Activated T-cell treated with anti-CD3 and anti-CD28 coated beads, Interleukin-2, amount 50 U/mL, for 48 hours (primary cell): ENCODE data around the gene PSMD1.
"Not testable (repeated sequence)": the region's sequence is repeated elsewhere in the genome, so short reads cannot be mapped to it uniquely, and the experiment has no call there.

Experiments
- DNase-seq, 2 experiments: peaks; one replicate each; pipeline ENCODE4 v3.0.0-alpha.2; 2020

Gene PSMD1

GRCh38 chr2:231161252-231161839 lies 104.7 kb downstream of the PSMD1 start:
- DNase-seq: no peak

DNA sequence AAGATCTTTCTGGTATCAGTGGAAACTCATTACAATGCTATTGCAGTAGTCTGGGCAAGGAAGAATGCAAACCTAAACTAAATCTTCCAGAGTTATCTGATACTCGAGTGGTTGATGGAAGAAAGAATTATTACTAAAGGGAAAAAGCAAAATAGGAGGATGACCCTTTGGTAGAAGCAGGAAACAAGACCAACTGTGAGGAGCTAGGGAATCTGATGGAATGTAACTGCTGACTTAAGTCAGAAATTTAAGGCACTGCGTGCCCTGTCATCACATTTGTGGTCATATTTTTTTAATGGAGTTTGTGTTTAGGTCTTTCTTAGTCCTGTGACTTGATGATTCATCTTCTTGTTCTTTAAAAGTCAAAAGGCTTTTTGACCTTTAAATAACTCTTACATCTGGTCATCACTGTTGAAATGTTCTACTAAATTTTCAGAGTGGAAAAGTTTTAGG lies 105.2 kb downstream of the PSMD1 start:
- no peak for DNase-seq

- no peak for DNase-seq
Observed at GRCh38 chr2:231163011-231163410, 106.3 kb downstream of the PSMD1 start.

- DNase-seq: no peak
Observed at GRCh38 chr2:231163414-231164095, 106.9 kb downstream of the PSMD1 start.

- no peak for DNase-seq
Observed at GRCh38 chr2:231167745-231168459, 111.2 kb downstream of the PSMD1 start.

GRCh38 chr2:231168460-231169139 lies 111.9 kb downstream of the PSMD1 start:
- no peak for DNase-seq

DNA sequence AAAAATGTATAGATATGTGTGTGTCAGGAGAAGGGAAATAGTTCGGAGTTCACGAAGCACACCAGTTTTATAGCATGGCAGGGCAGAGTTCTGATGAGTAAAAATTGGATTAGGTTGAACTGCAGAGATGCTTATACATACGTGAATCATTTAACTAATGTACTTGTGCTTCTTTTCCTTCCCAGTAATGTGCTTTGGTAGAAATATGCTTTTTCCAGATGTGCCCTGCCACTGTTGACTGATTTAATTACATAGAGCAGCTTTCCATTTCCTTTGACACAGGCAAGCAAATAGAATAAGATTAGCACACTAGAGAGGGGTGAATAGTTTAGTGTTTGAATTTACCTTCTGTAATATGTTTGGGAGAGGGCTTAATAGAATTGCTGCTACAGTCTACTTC lies 112.8 kb downstream of the PSMD1 start:
- DNase-seq: no peak

- DNase-seq: no peak
Observed at GRCh38 chr2:231170055-231170454, 113.4 kb downstream of the PSMD1 start.

- DNase-seq: no peak
Observed at GRCh38 chr2:231172025-231172424, 115.4 kb downstream of the PSMD1 start.

DNA sequence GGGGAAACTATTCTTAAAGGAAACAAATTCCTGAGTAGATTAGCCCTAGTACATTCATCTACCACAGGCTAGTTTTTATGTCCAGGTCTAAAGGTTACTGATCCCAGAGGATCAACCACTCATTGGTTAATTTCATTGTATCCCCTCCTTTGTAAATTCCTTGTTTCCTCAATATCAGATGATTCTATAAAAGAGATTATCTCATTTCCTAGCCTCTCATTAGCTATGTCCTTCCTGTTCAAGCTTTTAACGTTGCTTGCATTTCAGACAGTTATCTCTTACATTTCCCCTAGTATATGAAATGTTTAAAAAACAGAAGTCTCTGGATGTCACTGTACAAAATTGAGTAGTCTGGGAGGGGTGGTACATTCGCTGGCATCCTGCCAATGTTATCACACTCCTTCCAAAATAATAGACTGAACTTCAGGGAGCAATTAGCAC lies 117.6 kb downstream of the PSMD1 start:
- no peak for DNase-seq

DNA sequence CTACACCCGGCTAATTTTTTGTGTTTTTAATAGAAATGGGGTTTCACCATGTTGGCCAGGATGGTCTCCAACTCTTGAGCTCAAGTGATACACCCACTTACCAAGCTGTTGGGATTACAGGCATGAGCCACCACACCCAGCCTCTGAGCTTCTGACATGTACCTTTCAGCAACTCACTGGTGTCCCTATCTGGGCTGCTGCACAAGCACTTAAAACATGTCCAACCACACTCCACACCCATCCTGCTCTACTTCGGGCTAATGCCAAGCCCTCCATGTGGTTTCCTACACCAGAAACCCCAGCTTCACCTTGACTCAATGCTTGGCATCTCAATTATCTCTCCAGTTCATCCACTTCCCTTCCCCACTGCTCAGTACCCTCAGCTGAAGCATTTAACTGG lies 119.4 kb downstream of the PSMD1 start:
- no peak for DNase-seq

DNA sequence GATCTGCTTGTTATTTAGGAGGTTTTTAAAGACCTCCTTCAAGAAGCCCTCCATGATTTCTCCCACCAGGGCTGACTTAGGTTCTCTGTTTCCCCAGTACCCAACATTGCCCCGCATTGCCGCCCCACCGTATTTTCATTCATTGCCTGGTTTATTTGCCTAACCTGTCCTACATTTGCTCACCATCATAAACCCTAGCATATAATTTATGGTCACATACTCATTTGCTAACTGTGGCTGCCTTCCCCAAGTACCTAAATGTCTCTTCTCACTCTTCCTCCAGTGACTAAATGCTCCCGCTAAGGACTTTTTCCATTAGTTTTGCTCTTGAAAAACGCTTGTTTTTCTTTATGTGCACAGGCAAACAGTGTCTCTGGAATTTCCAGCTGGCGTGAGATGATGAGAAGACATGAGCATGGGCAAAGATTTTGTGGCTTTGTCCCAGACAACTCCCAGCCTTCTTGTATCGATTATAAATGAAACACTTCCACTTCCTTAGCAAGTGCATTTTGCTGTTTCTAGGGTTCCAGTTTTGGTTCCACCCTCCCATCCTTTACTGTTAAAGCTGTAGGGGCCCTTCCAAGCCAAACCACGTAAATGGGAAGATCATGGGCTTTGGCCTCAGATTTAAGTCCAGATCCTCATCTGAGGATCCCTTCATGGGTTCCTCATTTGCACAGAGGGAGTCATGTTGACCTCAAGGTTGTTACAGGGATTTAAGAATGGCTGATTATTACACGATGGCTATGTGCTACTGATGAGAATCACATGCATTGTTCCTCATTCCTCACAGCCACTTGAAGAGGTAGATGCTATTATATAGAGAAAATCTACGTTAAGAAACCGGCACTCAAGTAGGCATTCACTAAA lies 120.7 kb downstream of the PSMD1 start:
- DNase-seq: no peak

DNA sequence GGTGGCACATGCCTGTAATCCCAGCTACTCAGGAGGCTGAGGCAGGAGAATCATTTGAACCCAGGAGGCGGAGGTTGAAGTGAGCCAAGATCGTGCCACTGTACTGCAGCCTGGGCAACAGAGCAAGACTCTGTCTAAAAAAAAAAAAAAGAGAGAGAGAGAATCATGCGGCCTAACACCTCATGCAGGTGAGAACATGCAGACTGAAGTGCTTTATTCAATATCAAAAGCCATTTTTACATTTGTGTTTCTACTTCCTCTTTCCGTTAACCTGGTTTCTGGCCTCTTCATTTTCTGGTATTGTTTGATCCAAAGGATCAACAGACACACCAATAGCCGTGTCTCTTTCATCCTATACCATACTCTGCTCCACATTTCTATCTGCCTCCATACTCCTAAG lies 122.1 kb downstream of the PSMD1 start:
- not testable (repeated sequence) for DNase-seq

DNA sequence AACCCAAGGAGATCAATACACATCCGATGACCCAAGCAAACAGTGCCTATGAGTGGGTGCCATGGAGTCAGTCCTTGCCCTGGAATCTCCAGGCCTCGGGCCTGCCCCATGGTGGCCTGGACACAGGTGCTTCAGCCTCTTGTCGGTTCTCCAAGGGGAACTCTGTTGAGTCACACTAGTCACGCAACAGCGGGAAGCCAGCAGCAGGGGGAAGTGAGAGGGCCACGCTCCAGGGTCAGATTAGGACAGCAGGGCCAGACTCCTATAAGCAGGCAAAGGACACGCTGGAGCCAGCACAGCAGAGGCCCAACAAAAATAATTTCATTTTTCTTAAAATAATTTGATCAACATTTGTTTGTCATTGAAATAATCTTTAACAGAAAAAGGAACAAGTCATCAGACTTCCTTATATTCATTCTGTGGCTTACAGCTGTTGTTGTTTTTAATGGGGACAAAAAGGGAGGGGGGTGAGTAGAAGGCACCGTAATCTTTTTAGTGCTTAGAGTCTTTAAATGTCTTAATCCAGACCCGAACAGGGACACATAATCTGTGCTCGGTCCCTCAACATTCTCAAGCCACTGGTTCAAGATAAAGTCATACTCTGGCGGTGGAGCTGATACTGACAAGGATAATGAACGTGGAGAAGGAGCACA lies 125.3 kb downstream of the PSMD1 start:
- DNase-seq: no peak

DNA sequence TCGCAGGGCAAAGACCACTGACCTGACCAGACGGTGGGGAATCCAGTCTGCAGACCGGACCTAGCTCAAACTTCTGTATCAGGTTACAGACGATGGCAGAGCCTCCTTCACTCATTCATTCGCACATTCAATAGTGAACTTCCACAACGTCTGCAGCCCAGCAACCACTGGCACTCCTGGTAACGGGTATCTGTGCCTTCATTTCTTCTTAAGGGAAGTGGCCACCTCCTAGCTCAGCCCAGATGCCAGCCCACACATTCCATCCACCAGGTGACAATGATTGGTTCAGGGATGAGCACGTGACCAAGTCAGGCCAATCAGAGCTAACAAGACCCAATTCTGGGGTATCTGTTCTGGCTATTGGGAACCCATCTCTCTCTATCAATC lies 125.8 kb downstream of the PSMD1 start:
- DNase-seq: no peak

- no peak for DNase-seq
Observed at GRCh38 chr2:231183851-231184250, 127.2 kb downstream of the PSMD1 start.

- DNase-seq: no peak
Observed at GRCh38 chr2:231184319-231184718, 127.7 kb downstream of the PSMD1 start.

GRCh38 chr2:231185050-231185725 lies 128.5 kb downstream of the PSMD1 start:
- no peak for DNase-seq

- no peak for DNase-seq
Observed at GRCh38 chr2:231185886-231186285, 129.2 kb downstream of the PSMD1 start.

DNA sequence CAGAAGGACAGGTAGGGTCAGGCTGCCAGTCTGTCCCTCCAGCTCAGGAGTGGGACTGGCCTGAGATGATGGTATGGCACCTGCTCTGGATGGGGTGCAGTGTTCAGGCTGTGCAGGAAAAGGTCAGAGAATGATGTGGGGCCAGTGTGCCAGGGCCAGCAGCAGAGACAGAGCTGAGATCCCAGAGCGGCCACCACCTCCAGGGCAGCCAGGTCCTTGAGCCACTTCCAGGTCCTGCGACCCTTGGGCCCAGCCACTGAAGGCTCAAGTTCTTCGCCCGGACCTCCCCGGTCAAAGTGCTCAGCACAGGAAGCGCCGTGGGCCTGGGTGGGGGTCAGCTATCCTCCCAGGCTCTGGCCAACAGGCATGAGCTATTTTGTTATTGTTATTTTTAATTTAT lies 129.7 kb downstream of the PSMD1 start:
- DNase-seq: no peak

DNA sequence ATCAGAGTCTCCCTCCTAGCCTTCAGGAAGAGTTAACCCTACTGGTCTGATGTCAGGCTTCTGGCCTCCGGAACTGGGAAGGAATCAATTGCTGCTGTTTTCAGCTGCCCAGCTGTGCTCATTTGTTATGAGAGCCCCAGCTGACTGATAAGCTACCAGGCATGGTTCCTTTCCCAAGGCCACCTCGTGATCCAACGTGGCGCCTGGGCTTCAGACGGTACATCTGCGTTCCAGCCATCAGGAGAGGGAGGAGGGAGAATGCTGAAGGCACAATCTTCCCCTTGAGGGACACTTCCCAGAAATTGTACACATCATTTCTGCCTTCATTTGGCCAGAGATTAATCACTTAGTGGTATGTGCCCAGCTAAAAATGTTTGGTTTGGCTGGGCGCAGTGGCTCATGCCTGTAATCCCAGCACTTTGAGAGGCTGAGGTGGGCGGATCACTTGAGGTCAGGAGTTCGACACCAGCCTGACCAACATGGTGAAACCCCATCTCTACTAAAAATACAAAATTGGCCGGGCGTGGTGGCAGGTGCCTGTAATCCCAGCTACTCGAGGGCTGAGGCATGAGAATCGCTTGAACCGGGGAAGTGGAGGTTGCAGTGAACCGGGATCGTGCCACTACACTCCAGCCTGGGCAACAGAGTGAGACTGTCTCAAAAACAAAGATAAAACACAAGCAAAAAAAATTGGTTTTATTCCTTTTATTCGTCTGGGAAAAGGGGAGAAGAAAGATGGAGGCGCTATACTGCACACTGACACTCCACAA lies 131.3 kb downstream of the PSMD1 start:
- DNase-seq: no peak
